ENCODE measurements around the gene MAGEC1. TPM values are rescaled to one million over a fixed set of nuclear protein-coding genes. Genes with fewer than 3 reads are reported as not detected.

The MAGEC1 gene
- total RNA-seq, 1 experiment from 2014 or later: not detected

- Histone ChIP-seq H4K8ac (replicated peaks; ENCODE audit: insufficient read length, low read depth, low read length) (no peak overlapping the region), H2BK12ac (ENCODE audit: insufficient read length, low read depth, low read length) (no peak overlapping the region), H3K27me3 (ENCODE audit: insufficient read depth, low read length) (no peaks in the 10 kb centered on the region), H3K79me2 (ENCODE audit: insufficient read depth, low read length) (no peaks in the 10 kb centered on the region), H3K18ac (ENCODE audit: insufficient read length, low read depth, low read length) (no peak overlapping the region), H2BK15ac (ENCODE audit: low read depth, low read length) (no peak overlapping the region), H3K23me2 (ENCODE audit: insufficient read length, low read depth, low read length, poor library complexity, severe bottlenecking) (no peaks in the 10 kb centered on the region), H2AK5ac (ENCODE audit: insufficient read length, low read length) (no peak overlapping the region), H3K9ac (ENCODE audit: extremely low read depth, insufficient read length, low read length) (no peak overlapping the region), H2BK120ac (ENCODE audit: low read depth, low read length, poor library complexity, severe bottlenecking) (no peak overlapping the region), H4K5ac (ENCODE audit: insufficient read length, low read depth, low read length) (no peak overlapping the region), H4K91ac (ENCODE audit: insufficient read length, low read depth, low read length) (no peak overlapping the region), H3K9me3 (ENCODE audit: control insufficient read depth, low read depth, low read length) (peaks cover 27% of the 10 kb centered on the region), H3K14ac (ENCODE audit: insufficient read depth, low read length) (no peak overlapping the region), H3K23ac (ENCODE audit: insufficient read length, low read depth, low read length) (no peak overlapping the region), H4K20me1 (ENCODE audit: control insufficient read depth, insufficient read depth, insufficient read length) (no peaks in the 10 kb centered on the region), H2BK20ac (ENCODE audit: low read depth, low read length, poor library complexity, severe bottlenecking) (no peak overlapping the region), H3T11ph (ENCODE audit: low read length) (no peak overlapping the region), H3K4me1 (ENCODE audit: insufficient read depth, low read length) (no peaks in the 10 kb centered on the region), H3K4ac (ENCODE audit: low read depth, low read length) (no peak overlapping the region), H3K4me2 (ENCODE audit: insufficient read depth, insufficient read length, low read length) (no peak overlapping the region), H3K56ac (ENCODE audit: insufficient read length, low read depth, low read length) (no peak overlapping the region), H2AFZ (ENCODE audit: low read length) (no peak overlapping the region), H3K79me1 (ENCODE audit: insufficient read depth, low read depth, low read length, poor library complexity, severe bottlenecking) (no peaks in the 10 kb centered on the region), H3K27ac (ENCODE audit: insufficient read length, low read depth, low read length) (no peak overlapping the region), H2BK5ac (ENCODE audit: insufficient read length, low read length) (no peak overlapping the region)
- Mint-ChIP-seq H3K9me3 (peaks cover 49 to 60% of the 10 kb centered on the region in 2 experiments), H3K36me3 (ENCODE audit: insufficient read depth in 1 of 3, low read depth in 3 of 3) (peaks cover 1 to 4% (median 4%) of the 10 kb centered on the region in 3 experiments; a peak in 3 of 7 replicates), H3K27me3 (ENCODE audit: low read depth) (no peaks in the 10 kb centered on the region), H3K4me1 (no peaks in the 10 kb centered on the region), H3K4me3 (no peak overlapping the region), H3K27ac (no peak overlapping the region)
- no peak for DNase-seq
- no CpG with 5 or more reads among the region's 2 CpGs for WGBS (ENCODE audit: extremely low coverage, insufficient read length, low lambda C conversion rate)
- no peak for TF ChIP-seq CTCF (conservative IDR thresholded peaks at IDR 0.05)
Observed at GRCh38 chrX:141958675-141959074, 55.0 kb downstream of the MAGEC1 start.

Other genes with a start within 250 kb of the MAGEC1 start
- gene SPANXD, start 205.2 kb upstream of the MAGEC1 start, total RNA-seq (2021): not detected in 2 replicates
- not detected in 2 replicates for gene MAGEC3, start 65.6 kb upstream of the MAGEC1 start, total RNA-seq (2021)

Data from H9 (cell line).